Suprapubic skin (tissue), 4 donors: ENCODE results near the gene MELTF. TPM values are rescaled to one million over a fixed set of nuclear protein-coding genes. Genes with fewer than 3 reads are reported as not detected.

Experiments
- DNase-seq, 2 donors: peaks; one replicate each; pipeline ENCODE4 v3.0.0-alpha.2; 2019; ENCODE audit warnings: low spot score in 2 of 2
- H3K27ac ChIP-seq: fragments of 200-600 bp; sonication (generic); one replicate; pipeline ENCODE4 v1.5.1; 2019
- H3K27me3 ChIP-seq: fragments of 200-600 bp; sonication (generic); one replicate; pipeline ENCODE4 v1.5.1; 2019
- H3K36me3 ChIP-seq: fragments of 200-600 bp; sonication (generic); one replicate; pipeline ENCODE4 v1.5.1; 2019
- H3K4me1 ChIP-seq: fragments of 200-600 bp; sonication (generic); one replicate; pipeline ENCODE4 v1.5.1; 2019
- H3K4me3 ChIP-seq: fragments of 200-600 bp; sonication (generic); one replicate; pipeline ENCODE4 v1.5.1; 2019; ENCODE audit warnings: mild to moderate bottlenecking
- H3K9me3 ChIP-seq: fragments of 200-600 bp; sonication (generic); one replicate; pipeline ENCODE4 v1.5.1; 2019
- EP300 ChIP-seq: sonication (generic); formaldehyde crosslinking; IDR thresholded peaks from one replicate; pipeline ENCODE4 v1.6.1; 2017; ENCODE audit warnings: antibody characterized with exemption
- POLR2A ChIP-seq, 2 donors: fragments of 450-650 bp; IDR thresholded peaks; one replicate each; pipeline ENCODE4 v1.6.1; 2017; ENCODE audit warnings: antibody characterized with exemption in 2 of 2, mild to moderate bottlenecking in 2 of 2, moderate library complexity in 2 of 2
- POLR2AphosphoS5 ChIP-seq, 3 donors: sonication (generic); formaldehyde crosslinking; IDR thresholded peaks; one replicate each; pipeline ENCODE4 v1.6.1; 2017; ENCODE audit warnings: antibody characterized with exemption in 3 of 3
- WGBS: methylation state at CpG from one replicate; pipeline ENCODE4 v1.1.5; 2018; 5-methylcytosine and 5-hydroxymethylcytosine counted together
- total RNA-seq, 4 donors: library from RNA; depleted of rRNA; stranded (reverse); fragments of >200 nt; gene quantifications; one replicate each; pipeline ENCODE4 v1.1.0, GENCODE V29; 2016
- TF ChIP-seq, protein P1 (sequence below), 2 donors: fragments of 200-600 bp in 1 of 2; fragments of 450-650 bp in 1 of 2; sonication (generic) in 1 of 2; IDR thresholded peaks; one replicate each; pipeline ENCODE4 v1.5.1; 2016 to 2019; ENCODE audit warnings: antibody characterized with exemption in 2 of 2, mild to moderate bottlenecking in 1 of 2, moderate library complexity in 1 of 2

MELTF gene
- total RNA-seq, 4 donors from 2014 or later = 21.0 to 68.7 (median 34.4) TPM

DNA sequence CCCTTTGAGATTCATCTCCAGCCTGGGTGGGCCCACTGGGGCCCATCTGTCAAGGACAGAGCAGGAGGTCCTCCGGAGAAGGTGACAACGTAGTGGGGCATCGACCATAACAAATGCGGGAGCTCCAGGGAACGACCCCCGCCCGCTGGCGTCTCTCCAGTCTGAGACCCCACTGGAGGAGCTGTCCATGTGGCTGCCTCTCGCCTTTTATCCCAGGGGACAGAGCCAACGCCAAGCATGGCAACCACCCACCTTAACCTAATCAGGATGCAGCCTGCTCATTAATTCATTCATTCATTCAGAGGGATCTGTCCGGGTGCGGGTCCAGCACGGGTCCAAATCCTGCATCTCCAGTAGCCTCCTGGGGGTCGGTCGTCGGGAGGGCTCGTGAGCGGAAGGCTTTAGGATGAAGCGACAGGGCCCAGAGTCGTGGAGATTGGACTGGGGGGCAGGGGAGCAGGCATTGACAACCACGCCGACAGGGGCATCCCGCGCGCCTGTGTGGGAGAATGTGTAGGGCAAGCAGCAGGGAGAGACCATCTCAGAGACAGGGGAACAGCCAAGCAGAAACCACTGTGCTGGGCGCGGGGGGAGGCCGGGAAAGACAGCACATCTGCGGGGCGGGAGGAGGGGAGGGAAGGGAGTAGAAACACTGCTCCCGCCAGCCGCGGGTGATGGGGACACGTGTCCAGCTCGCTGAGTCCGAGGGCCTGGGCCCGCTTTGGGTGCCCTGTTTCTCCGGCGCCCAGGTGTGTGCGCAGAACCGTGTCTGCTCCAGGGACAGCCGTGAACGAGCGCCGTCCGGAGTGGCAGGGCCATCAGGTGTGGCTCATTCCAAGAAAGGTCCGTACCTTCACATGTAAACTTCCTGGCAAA lies 62.9 kb downstream of the MELTF start:
- Histone ChIP-seq H3K9me3 (no peaks in the 10 kb centered on the region), H3K36me3 (peaks cover 8% of the 10 kb centered on the region), H3K27ac (no peak overlapping the region), H3K27me3 (no peaks in the 10 kb centered on the region), H3K4me3 (no peak overlapping the region), H3K4me1 (peaks cover 15% of the 10 kb centered on the region)
- peak in 1 of 2 donors; percentile 61 for DNase-seq
- TF ChIP-seq POLR2A (IDR thresholded peaks at IDR 0.05) (no peak), EP300 (no peak)
- 79% methylated on average over 26 of the region's 47 CpGs for WGBS

DNA sequence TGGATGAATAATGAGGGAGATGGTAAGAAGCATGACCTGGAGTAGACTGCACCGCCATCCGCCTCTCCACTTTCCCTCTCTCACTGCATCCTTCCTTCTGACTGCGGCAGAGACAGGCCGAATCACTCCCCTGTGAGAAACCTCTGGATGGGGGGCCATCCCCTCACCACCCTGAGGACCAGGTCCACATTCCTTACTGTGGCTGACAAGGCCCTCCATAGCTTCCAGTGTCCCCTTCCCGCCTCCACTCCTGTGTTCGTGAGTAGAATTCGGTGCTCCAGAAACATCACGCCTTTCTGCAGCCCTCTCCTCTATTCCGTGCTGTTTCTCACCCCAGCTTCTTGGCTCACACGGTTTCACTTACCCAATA lies 63.8 kb downstream of the MELTF start:
- no peak overlapping the region for H3K27ac ChIP-seq
- no peak for DNase-seq

DNA sequence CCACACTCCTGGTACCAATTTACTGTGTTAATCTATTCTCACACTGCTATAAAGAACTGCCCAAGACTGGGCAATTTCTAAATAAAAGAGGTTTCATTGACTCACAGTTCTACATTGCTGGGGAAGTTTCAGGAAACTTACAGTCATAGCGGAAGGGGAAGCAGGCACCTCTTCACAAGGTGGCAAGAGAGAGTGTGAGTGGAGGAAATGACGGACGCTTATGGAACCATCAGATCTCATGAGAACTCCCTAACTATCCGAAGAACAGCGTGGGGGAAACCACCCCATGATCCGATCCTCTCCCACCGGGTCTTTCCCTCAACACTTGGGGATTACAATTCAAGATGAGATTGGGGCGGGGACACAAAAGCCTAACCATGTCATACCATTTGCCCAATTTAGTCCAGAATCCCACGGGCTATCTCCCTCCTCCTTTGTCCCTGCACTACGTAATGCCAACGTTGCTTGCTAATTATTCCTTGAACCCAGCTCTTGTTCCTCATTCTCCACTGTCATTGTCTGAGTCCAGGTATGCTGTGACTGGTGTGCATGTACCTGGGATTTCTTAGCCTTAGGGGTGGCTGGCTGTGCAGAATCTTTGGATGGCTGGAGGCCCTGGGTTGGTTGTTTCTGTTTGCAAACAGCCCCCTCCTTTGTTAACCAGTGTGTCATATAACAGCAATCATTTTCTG lies 64.4 kb downstream of the MELTF start:
- no peak for DNase-seq
- Histone ChIP-seq H3K9me3 (no peaks in the 10 kb centered on the region), H3K27me3 (no peaks in the 10 kb centered on the region), H3K27ac (no peak overlapping the region), H3K4me1 (peaks cover 15% of the 10 kb centered on the region), H3K36me3 (peaks cover 8% of the 10 kb centered on the region), H3K4me3 (no peak overlapping the region)
- WGBS = 93% methylated on average over 11 of the region's 11 CpGs
- TF ChIP-seq EP300 (no peak), POLR2A (IDR thresholded peaks at IDR 0.05) (no peak), POLR2AphosphoS5 (IDR thresholded peaks at IDR 0.05) (no peak)
- TF ChIP-seq, protein P1, sequence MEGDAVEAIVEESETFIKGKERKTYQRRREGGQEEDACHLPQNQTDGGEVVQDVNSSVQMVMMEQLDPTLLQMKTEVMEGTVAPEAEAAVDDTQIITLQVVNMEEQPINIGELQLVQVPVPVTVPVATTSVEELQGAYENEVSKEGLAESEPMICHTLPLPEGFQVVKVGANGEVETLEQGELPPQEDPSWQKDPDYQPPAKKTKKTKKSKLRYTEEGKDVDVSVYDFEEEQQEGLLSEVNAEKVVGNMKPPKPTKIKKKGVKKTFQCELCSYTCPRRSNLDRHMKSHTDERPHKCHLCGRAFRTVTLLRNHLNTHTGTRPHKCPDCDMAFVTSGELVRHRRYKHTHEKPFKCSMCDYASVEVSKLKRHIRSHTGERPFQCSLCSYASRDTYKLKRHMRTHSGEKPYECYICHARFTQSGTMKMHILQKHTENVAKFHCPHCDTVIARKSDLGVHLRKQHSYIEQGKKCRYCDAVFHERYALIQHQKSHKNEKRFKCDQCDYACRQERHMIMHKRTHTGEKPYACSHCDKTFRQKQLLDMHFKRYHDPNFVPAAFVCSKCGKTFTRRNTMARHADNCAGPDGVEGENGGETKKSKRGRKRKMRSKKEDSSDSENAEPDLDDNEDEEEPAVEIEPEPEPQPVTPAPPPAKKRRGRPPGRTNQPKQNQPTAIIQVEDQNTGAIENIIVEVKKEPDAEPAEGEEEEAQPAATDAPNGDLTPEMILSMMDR (IDR thresholded peaks at IDR 0.05) = no peak

More for the DNA sequence above, 63.8 kb downstream of the MELTF start:
- Histone ChIP-seq H3K4me3 (no peak overlapping the region), H3K27me3 (no peaks in the 10 kb centered on the region), H3K4me1 (peaks cover 15% of the 10 kb centered on the region), H3K36me3 (peaks cover 8% of the 10 kb centered on the region), H3K9me3 (no peaks in the 10 kb centered on the region)
- WGBS = 93% methylated on average over 10 of the region's 10 CpGs
- no peak for TF ChIP-seq POLR2AphosphoS5 (IDR thresholded peaks at IDR 0.05)
- TF ChIP-seq EP300 = no peak
- TF ChIP-seq, protein P1 (IDR thresholded peaks at IDR 0.05) = no peak
- no peak for TF ChIP-seq POLR2A (IDR thresholded peaks at IDR 0.05)

DNA sequence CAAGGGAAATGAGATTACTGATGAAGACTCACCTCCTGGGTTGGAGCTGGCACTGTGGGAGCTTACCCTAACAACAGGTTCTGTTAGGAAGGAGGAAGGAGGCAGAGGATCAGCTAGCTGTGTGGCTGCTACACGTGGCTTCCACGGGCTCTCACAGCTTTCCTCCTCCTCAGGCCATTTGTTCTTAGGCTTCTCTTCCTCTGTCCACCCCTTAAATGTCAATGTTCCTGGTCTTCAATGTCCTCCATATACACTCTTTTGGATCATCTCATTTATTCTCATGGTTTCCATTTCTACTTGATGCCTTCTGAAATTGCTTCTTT lies 66.0 kb downstream of the MELTF start:
- 81% methylated on average over 2 of the region's 2 CpGs for WGBS
- Histone ChIP-seq H3K27me3 (no peaks in the 10 kb centered on the region), H3K36me3 (peaks cover 8% of the 10 kb centered on the region), H3K4me3 (no peak overlapping the region), H3K27ac (no peak overlapping the region), H3K9me3 (no peaks in the 10 kb centered on the region), H3K4me1 (peaks cover 12% of the 10 kb centered on the region)
- no peak for TF ChIP-seq POLR2A (IDR thresholded peaks at IDR 0.05)
- no peak for DNase-seq

DNA sequence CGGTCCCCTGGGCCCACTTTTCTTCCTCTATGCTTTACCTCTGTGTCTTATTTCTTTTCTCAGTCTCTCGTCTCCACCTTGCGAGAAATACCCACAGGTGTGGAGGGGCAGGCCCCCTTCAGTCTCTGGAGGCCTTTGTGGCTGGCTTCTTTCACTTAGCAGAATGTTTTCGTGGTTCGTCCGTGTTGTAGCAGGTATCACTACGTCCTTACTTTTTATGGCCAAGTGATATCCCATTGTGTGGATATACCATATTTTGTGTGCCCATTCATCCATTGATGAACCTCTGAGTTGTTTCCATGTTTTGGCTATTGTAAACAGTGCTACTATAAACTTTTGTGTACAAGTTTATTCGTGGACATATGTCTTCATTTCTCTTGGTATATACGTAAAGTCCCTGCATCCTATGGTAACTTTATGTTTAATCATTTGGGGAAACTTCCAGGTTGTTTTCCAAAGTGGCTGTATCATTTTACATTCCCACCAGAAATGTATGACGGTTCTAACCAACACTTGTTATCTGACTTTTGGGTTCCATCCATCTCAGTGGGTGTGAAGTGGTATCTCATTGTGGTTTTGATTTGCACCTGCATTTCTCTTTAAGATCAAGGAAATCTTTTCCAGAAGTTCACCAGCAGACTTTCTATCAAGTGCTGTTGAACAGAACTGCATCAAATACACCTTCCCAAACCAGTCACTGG lies 66.5 kb downstream of the MELTF start:
- no peak for DNase-seq
- Histone ChIP-seq H3K4me1 (peaks cover 7% of the 10 kb centered on the region), H3K4me3 (no peak overlapping the region), H3K9me3 (no peaks in the 10 kb centered on the region), H3K27me3 (no peaks in the 10 kb centered on the region), H3K27ac (no peak overlapping the region), H3K36me3 (peaks cover 8% of the 10 kb centered on the region)
- WGBS = 87% methylated on average over 10 of the region's 10 CpGs
- no peak for TF ChIP-seq EP300

DNA sequence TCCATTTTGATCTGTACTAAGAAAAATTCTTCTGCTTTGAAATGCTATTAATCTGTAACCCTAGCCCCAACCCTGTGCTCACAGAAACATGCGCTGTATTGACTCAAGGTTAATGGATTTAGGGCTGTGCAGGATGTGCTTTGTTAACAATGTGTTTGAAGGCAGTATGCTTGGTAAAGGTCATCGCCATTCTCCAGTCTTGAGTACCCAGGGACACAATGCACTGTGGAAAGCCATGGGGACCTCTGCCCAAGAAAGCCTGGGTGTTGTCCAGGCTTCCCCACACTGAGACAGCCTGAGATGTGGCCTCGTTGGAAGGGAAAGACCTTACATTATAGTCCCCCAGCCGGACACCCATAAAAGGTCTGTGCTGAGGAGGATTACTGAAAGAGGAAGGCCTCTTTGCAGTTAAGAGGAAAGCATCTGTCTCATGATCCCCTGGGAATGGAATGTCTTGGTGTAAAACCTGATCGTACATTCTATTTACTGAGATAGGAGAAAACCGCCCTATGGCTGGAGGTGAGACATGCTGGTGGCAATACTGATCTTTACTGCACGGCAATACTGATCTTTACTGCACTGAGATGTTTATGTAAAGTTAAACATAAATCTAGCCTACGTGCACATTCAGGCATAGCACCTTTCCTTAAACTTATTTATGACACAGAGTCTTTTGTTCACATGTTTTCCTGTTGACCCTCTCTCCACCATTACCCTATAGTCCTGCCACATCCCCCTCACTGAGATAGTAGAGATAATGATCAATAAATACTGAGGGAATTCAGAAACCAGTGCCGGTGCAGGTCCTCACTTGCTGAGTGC lies 67.3 kb downstream of the MELTF start:
- H3K27ac ChIP-seq = no peak overlapping the region
- peaks cover 8% of the 10 kb centered on the region for H3K36me3 ChIP-seq
- no peak overlapping the region for H3K4me3 ChIP-seq
- DNase-seq = no peak
- TF ChIP-seq, protein P1 (IDR thresholded peaks at IDR 0.05) = no peak
- TF ChIP-seq POLR2AphosphoS5 (IDR thresholded peaks at IDR 0.05) = no peak
- TF ChIP-seq POLR2A (IDR thresholded peaks at IDR 0.05) = no peak
- TF ChIP-seq EP300 = no peak
- no peaks in the 10 kb centered on the region for H3K9me3 ChIP-seq
- no peaks in the 10 kb centered on the region for H3K4me1 ChIP-seq
- 84% methylated on average over 9 of the region's 9 CpGs for WGBS
- H3K27me3 ChIP-seq = no peaks in the 10 kb centered on the region
